GM12865 (cell line): ENCODE results near the gene NSG1.
"Not testable (repeated sequence)": the region's sequence is repeated elsewhere in the genome, so short reads cannot be mapped to it uniquely, and the experiment has no call there.

ENCODE experiments used
- DNase-seq: peaks from one replicate; pipeline ENCODE4 v3.0.0; 2010; ENCODE audit warnings: low read depth
- H3K4me3 ChIP-seq: 2 replicates; pipeline ENCODE4 v1.5.1; 2011; ENCODE audit warnings: mild to moderate bottlenecking, low read depth, low read length, control low read depth
- TF ChIP-seq, protein P1 (sequence below): IDR thresholded peaks from 2 replicates; pipeline ENCODE4 v1.5.1; 2011; ENCODE audit warnings: low read length, control low read depth, low read depth, inconsistent platforms; ENCODE audit not compliant: insufficient read depth; ENCODE audit errors: missing control alignments

NSG1 gene

DNA sequence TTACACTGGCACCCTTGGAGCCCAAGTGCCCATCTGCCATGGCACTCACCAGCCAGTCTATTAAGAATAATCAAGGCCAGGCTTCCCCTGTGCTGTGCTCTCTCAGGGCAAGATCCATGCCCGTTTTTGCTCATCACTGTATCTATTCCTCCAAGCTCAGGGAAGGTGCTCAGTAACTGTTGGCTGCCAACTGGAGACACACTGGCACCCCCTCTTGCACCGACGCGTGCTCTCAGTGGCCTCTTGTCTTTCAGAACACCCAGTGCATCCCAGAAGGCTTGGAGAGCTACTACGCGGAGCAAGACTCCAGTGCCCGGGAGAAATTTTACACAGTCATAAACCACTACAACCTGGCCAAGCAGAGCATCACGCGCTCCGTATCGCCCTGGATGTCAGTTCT, 30.1 kb downstream of the NSG1 start:
- H3K4me3 ChIP-seq: no peak overlapping the region
- no peak for DNase-seq
- TF ChIP-seq, protein P1, sequence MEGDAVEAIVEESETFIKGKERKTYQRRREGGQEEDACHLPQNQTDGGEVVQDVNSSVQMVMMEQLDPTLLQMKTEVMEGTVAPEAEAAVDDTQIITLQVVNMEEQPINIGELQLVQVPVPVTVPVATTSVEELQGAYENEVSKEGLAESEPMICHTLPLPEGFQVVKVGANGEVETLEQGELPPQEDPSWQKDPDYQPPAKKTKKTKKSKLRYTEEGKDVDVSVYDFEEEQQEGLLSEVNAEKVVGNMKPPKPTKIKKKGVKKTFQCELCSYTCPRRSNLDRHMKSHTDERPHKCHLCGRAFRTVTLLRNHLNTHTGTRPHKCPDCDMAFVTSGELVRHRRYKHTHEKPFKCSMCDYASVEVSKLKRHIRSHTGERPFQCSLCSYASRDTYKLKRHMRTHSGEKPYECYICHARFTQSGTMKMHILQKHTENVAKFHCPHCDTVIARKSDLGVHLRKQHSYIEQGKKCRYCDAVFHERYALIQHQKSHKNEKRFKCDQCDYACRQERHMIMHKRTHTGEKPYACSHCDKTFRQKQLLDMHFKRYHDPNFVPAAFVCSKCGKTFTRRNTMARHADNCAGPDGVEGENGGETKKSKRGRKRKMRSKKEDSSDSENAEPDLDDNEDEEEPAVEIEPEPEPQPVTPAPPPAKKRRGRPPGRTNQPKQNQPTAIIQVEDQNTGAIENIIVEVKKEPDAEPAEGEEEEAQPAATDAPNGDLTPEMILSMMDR: no peak

DNA sequence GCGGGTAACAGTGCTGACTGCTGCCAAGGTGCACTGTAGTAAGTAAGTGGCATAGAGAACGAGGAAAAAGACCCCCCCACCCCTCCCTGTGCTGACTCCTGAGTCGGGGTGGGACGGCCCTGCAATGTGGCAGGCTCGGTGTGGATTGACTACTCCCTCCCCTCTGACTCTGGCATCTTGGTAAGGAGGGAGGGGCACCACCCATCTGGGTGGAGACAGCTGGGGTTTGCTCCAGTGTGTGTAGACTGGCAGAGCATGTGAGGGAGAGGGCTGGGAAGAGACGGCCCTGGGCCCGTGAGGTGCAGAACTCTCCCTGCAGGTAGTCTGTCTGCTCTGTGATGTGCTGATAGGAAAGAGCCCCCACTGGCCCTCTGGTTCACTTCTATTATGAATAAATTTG, 31.0 kb downstream of the NSG1 start:
- TF ChIP-seq, protein P1: no peak
- DNase-seq: no peak
- H3K4me3 ChIP-seq: no peak overlapping the region

DNA sequence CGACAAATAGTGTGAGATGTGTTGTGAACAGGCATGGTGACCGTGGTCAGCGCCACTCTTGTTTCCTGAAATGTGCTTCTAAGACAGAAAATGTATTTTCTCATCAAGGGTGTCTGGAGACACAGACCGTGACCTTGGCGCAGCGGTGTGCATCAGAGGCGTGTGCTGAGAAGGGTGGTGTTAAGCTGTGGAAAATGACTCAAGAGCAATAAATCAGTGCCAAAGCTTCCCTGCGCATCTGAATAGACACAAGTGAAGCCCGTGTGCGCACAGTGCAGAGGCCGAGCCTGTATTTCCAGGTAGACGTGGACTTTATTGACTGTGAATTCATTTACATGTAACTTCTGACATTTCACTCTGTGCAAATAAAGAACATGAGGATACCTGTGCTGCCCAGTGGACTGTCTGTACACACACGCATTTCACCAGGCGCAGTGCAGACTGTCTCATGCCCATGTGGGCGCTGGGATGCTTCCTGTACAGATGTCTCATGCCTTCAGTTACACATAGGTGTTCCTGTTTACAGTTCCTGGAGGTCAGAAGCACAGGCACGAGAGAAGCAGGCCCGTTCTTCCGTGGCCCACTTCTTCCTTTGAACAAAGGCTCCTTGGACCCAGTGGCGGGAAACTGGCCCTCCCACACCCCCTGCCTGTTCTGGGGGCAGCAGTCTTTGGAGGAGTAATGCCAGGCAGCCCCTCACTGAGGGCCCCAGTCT, 31.9 kb downstream of the NSG1 start:
- no peak for DNase-seq
- H3K4me3 ChIP-seq: no peak overlapping the region
- TF ChIP-seq, protein P1: no peak

DNA sequence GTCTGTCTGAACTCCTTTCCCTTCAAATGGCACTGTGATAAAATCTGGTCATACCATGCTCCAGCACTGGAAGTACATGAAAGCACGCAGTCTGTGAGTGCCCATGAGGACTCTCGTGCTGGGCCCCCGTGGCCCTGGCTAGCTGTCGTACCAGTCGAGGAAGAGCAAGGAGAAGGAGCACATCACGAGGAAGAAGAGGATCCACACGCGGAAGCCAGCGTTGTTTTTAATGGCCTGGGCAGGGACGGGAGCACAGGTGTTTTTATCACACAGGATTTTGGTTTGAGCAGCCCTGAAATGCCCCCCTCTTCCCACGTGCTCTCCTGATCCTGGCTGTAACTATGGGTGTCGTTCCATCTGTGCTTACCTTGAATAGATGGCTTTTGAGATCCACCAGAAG, 33.0 kb downstream of the NSG1 start:
- no peak for DNase-seq
- no peak overlapping the region for H3K4me3 ChIP-seq
- TF ChIP-seq, protein P1: no peak

DNA sequence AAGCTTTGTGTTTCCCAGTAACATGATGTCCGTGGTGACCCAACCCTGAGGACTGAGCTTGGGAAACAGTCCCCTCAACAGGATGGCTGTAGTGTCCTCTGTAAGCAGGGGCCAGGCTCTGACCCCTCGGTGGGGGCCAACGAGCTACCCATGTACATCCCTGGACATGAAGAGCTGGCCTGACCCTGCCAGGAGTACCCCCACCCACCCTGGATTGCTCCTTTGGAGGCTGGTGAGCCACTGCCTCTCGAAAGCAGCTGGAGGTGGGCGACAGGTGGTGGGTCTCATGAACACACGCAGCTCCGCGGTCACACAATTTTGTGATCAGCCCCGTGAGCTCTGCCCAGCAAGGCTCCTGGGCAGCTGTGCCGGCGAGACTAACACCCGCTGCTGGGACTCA, 33.5 kb downstream of the NSG1 start:
- TF ChIP-seq, protein P1: no peak
- no peak overlapping the region for H3K4me3 ChIP-seq
- no peak for DNase-seq

DNA sequence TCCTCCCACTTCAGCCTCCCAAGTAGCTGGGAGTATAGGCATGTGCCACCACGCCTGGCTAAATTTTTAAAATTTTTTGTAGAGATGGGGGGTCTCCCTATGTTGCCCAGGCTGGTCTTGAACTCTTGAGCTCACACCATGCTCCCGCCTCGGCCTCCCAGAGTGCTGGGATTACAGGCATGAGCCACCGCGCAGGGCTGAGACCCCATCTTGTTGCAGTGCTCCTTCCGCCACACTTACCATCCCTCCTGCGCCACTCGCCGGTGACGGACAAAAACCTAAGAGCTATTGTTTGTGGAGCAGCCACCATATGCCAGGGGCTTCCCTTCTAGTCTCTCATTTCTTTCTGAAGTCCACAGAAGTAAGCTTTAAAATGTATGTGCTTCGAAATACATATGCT, 34.5 kb downstream of the NSG1 start:
- TF ChIP-seq, protein P1: no peak
- H3K4me3 ChIP-seq: no peak overlapping the region
- no peak for DNase-seq

DNA sequence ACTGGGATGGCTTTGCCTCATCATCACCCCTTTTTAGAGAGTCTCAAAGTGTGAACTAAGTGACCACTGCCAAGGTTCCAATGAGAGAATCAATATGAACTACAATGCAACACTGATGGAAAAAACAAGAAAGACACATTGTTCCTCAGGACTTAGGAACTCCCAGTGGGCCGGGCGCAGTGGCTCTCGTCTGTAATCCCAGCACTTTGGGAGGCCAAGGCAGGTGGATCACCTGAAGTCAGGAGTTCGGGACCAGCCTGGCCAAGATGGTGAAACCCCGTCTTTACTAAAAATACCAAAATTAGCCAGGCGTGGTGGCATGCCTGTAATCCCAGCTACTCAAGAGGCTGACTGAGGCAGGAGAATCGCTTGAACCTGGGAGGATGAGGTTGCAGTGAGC, 35.2 kb downstream of the NSG1 start:
- H3K4me3 ChIP-seq, DNase-seq: not testable (repeated sequence)
